Panc1 (cell line): ENCODE measurements around the gene CNTN4.

Experiments used
- CTCF ChIP-seq: fragments of 450-650 bp; IDR thresholded peaks from 2 replicates; pipeline ENCODE4 v1.5.1; 2017; ENCODE audit warnings: mild to moderate bottlenecking
- REST ChIP-seq, 2 experiments: IDR thresholded peaks; 2 replicates each; pipeline ENCODE4 v1.6.1; 2011 to 2012; ENCODE audit warnings: low read depth in 2 of 2, control low read depth in 1 of 2, low read length in 1 of 2, mild to moderate bottlenecking in 1 of 2, moderate library complexity in 1 of 2; ENCODE audit not compliant: insufficient read depth in 1 of 2
- SIN3A ChIP-seq: IDR thresholded peaks from 2 replicates; pipeline ENCODE4 v1.6.1; 2012; ENCODE audit warnings: low read depth, mild to moderate bottlenecking, low read length, moderate library complexity, borderline replicate concordance; ENCODE audit not compliant: insufficient read depth

- TF ChIP-seq REST (IDR thresholded peaks at IDR 0.05; ENCODE audit: insufficient read depth in 1 of 2, low read depth in 2 of 2, low read length in 1 of 2) = no peak
- TF ChIP-seq CTCF = peak; percentile 11; the same call in 1 of the 2 replicates
- no peak for TF ChIP-seq SIN3A
Measured at GRCh38 chr3:2765002-2765579, 666.4 kb downstream of the CNTN4 start.
